Measurements from ENCODE around the gene MIOX.

DNA sequence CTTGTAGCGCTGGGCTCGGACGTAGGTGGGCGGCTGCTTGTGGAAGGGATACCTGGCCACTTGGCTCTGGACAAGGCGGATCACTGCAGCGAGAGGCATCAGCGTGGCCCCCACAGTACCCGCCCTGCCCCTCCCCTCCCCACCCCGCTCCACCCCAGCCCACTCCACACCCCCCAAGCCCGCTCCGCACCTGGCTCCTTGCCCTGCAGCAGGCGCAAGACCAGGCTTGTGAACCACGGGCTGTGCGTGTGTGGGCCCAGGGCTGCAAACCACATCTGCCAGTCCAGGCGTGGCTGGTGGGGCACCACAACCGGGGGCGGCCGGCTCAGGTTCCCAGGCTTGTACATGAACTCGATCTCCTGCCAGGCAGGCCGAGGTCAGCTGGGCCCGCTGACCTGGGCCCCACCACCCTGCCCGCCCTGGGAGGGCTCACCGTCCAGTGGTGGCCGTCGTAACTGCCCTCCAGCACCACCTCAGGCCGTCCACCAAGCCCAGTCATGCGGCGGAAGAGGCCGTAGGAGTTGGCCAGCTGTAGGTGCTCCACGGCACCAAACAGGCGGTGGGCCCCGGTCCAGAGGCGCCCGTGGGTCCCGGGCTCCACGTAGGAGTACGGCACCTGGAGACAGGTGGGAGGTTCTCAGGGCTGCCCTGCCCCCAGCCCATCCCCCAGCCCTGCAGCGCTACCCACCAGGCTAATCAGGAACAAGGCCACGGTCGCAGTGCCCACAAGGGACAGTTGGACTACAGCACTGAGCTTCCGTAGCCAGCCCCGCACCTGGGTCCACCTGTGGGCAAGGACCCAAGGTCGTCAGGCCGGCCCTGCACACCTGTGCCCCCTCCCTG, 17.9 kb downstream of the MIOX start:
- TF ChIP-seq POLR2A (IDR thresholded peaks at IDR 0.05), result no peak
- TF ChIP-seq, protein P1, sequence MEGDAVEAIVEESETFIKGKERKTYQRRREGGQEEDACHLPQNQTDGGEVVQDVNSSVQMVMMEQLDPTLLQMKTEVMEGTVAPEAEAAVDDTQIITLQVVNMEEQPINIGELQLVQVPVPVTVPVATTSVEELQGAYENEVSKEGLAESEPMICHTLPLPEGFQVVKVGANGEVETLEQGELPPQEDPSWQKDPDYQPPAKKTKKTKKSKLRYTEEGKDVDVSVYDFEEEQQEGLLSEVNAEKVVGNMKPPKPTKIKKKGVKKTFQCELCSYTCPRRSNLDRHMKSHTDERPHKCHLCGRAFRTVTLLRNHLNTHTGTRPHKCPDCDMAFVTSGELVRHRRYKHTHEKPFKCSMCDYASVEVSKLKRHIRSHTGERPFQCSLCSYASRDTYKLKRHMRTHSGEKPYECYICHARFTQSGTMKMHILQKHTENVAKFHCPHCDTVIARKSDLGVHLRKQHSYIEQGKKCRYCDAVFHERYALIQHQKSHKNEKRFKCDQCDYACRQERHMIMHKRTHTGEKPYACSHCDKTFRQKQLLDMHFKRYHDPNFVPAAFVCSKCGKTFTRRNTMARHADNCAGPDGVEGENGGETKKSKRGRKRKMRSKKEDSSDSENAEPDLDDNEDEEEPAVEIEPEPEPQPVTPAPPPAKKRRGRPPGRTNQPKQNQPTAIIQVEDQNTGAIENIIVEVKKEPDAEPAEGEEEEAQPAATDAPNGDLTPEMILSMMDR (IDR thresholded peaks at IDR 0.05 in 8 of 11, conservative IDR thresholded peaks at IDR 0.05 in 3 of 11), result no peak
- TF ChIP-seq POLR2AphosphoS5 (IDR thresholded peaks at IDR 0.05), result no peak
